Cerebellar nuclear complex (tissue), 1 donor: Measurements from ENCODE around the gene TSPAN18.

Source experiments
- DNase-seq, 2 experiments: peaks; one replicate each; lab custom pipeline; 2025; lab: John Stamatoyannopoulos, UW

The TSPAN18 gene

DNA sequence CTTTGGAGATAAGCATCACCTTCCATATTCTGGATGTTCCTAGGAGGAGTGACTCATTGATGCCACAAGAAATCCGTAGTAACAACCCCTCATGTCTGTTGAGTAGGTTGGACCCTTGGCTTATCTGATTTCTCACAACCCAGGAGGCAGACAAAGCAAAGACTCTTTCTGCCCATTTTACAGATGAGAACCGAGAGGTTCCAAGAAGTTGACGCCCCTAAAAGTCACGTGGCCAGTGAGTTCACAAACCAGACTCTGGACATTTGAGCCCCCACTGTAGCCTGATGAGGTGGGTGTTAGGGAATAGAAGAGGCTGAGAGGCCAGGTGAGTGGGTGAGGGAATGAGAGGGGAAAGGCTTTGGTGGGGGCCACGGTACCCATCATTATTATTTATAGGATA lies 70.3 kb downstream of the TSPAN18 start:
- no peak for DNase-seq

- DNase-seq, result no peak
These were observed 71.3 kb downstream of the TSPAN18 start for GRCh38 chr11:44797886-44798606.

- DNase-seq, result no peak
These were observed 71.8 kb downstream of the TSPAN18 start for GRCh38 chr11:44798607-44798972.

- DNase-seq, result no peak
These were observed 72.2 kb downstream of the TSPAN18 start for GRCh38 chr11:44799012-44799411.

GRCh38 chr11:44802347-44802746 lies 75.6 kb downstream of the TSPAN18 start:
- no peak for DNase-seq

GRCh38 chr11:44803009-44803408 lies 76.2 kb downstream of the TSPAN18 start:
- no peak for DNase-seq

GRCh38 chr11:44804449-44805437 lies 78.0 kb downstream of the TSPAN18 start:
- no peak for DNase-seq

DNA sequence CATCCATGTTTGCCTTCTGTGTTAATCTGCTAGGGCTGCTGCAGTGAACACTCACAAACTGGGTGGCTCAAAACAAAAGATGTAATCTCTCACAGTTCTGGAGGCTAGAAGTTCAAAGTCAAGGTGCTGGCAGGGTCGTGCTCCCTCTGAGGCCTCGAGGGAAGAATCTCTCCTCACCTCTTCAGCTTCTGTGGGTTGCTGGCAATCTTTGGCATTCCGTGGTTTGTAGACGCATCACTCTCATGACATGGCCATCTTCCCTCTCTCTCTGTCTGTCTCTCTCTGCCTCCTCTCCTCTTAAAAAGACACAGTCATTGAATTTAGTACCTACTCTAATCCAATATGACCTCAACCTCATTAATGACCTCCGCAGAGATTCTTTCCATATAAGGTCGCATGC lies 78.8 kb downstream of the TSPAN18 start:
- DNase-seq, result no peak

- DNase-seq, result no peak
These were observed 81.4 kb downstream of the TSPAN18 start for GRCh38 chr11:44808053-44808753.

- DNase-seq, result no peak
These were observed 82.5 kb downstream of the TSPAN18 start for GRCh38 chr11:44809283-44809682.

DNA sequence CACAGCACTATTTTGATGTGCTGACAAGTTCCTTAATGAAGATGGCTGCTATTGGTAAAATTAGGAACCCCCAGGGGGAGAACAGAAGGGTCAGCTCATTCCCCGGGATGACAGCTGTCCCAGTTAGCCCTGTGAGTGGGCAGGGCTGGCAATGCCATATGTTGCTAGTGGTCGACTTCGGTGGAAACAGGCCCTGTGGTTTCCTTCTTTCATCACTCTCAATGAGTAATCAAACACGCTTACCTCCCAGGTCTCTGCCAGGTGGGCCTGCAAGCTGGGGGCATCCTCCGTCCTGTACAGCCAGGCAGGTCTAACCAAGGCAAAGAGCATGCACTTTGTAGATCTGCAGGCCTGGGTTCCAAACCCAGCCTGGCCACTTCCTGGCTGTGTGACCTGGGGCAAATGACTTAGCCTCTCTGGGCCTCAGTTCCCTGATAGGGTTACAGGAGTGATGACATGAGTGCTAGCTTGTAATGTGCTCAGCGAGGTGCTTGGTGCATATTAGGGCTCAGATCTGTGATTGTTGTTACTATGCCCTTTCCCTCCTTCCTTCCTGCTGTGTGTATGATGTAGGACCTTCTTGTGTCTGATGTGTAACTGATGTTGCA lies 85.2 kb downstream of the TSPAN18 start:
- no peak for DNase-seq

GRCh38 chr11:44812971-44813370 lies 86.2 kb downstream of the TSPAN18 start:
- no peak for DNase-seq

DNA sequence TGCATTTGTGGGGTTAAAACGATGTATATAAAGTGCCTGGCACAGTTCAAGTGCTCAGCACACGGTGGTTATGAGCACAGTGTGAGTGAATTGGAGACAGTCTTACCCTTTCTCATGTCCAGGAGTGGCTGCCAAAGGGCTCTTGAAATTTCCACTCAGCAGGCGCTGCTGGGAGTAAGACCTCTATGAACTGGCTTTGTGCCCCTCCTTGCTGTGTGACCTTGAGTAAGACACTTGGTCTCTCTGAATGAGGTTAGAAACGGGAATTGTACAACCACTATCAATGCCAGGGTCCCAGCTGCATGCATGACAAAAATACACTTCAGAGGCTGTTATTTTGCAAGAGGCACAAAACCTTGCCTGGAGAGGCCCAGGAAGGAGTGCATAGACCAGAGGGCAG lies 86.6 kb downstream of the TSPAN18 start:
- DNase-seq, result peak; percentile 14 to 45

DNA sequence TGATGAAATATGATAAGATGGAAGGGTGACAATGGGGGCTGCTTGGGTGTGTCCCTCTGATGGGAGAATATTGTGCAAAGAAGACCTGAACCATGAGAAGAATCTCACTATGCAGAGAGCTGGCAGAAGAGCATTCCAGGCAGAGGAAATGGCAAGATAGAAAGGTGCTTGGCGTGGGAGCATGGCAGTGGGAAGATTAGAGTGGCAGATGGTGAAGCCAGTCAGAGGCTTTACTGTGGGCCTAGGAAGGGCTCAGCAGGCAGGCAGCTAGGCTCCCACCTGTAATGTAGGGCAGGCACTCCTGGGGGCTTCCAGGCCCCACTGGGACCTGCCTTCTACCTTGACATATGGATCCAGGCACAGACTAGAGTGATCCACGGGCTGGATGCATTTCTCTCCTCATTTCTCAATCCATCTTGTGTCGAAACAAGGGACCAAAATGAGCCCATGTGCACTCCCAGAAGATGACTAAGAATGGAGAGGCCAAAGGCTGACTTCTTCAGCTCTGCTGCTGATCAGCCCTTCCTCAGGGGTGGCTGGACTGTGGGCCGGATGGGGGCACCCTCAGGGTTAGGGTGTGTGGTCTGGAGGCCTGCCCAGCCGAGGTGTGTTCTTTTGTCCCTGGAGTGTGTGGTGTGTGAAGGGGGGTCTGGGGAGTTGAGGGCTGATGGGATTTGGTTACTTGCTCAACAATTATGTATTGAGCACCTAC lies 88.3 kb downstream of the TSPAN18 start:
- DNase-seq, result peak in 1 of 2 experiments; percentile 40

DNA sequence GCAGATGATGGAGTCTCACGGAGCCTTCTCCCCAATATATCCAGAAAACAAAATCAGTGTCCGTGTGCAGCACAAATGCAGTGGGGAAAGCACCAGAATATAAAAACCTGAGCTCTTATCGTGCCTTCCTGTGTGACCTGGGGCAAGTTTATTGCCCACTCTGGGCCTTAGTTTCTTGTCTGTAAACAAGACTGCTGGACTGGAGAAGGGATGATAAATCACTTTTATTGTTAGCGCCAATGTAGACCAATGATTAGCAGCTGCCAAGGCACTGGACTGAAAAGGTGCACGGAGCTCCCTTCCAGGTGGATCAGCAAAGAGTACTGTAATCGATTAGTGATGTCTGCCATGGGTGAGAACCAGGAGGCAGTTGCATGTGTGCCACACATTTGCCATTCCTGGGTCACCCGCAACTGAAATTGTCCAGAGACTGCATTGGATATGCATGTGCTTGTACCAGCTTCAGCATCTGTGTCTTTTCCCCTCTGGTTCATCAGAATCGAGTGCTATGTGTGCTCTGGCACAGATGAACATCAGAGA lies 89.2 kb downstream of the TSPAN18 start:
- no peak for DNase-seq

GRCh38 chr11:44816761-44817160 lies 90.0 kb downstream of the TSPAN18 start:
- no peak for DNase-seq

DNA sequence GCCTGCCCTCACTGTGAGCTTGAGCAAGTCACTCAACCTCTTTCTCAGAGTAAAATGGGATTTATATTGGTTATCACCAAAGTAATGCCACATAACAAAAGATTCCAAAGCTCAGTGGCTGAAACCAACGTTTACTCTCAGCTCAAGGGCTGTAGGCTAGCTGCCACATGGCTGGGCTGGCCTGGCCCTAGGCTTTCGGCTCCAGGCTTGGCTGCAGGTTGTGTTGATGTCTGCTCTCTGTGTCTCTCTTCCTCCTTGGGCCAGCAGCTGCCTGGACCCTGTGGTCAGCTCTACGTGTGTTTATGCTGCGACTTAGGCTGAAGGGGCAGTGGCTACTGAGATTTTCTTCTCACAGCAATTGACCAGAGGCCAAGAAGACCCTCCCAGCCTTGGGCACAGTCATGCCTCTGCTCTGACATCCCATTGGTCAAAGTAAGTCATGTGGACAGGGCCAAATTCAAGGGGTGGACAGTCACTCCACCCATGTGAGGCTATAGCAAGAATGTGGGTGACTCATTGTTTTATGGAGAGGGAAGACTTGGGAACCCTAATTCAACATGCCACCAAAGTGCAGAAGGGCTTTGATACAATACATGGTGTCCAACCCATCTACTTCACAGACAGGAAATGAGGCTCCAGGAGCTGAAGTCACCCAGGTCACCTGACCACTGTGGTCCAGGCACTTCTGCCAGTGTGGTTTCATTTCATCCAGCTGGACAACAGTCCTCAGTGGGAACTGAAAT lies 90.6 kb downstream of the TSPAN18 start:
- DNase-seq, result no peak

DNA sequence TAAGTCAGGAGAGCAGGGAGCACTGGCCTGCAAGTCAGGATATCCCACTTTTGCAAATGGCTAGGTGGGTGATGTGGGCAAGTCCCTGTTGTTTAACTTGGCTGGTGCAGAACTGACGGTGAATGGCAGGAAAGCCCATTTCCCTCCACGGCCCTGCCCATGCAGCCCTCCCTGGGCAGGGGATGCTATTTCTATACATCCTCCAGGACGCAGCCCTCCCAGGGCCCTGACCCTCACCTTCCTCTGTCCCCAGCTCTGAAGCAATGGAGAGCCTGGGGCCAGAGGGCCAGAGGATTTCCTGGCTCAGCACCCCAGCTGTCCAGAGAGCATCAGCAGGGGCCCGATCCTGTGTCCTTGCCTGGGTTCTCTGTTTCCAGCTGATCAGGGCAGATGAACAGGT lies 91.3 kb downstream of the TSPAN18 start:
- DNase-seq, result no peak

- no peak for DNase-seq
These were observed 92.6 kb downstream of the TSPAN18 start for GRCh38 chr11:44819346-44819745.

- DNase-seq, result no peak
These were observed 95.6 kb downstream of the TSPAN18 start for GRCh38 chr11:44822369-44822768.
